Mesenchymal stem cell (in vitro differentiated cells and primary cell): ENCODE results near the gene TRIM3.

Experiments
- DNase-seq: peaks from one replicate; pipeline ENCODE4 v3.0.0-alpha.2; 2013
- H2AFZ ChIP-seq: one replicate; pipeline ENCODE4 v1.6.1; 2013; ENCODE audit warnings: low read depth, mild to moderate bottlenecking, control low read depth, inconsistent platforms, low read length, moderate library complexity
- H2AK5ac ChIP-seq: 2 replicates; pipeline ENCODE4 v1.6.1; 2013; ENCODE audit warnings: low read length, moderate library complexity, mild to moderate bottlenecking, inconsistent platforms; ENCODE audit not compliant: severe bottlenecking
- H2BK120ac ChIP-seq: one replicate; pipeline ENCODE4 v1.6.1; 2013; ENCODE audit warnings: low read depth, mild to moderate bottlenecking, inconsistent platforms, low read length, moderate library complexity
- H2BK12ac ChIP-seq, 2 experiments: one replicate each; pipeline ENCODE4 v1.6.1; 2013; ENCODE audit warnings: inconsistent platforms in 2 of 2, low read length in 2 of 2, mild to moderate bottlenecking in 2 of 2, moderate library complexity in 2 of 2, control low read depth in 1 of 2
- H2BK15ac ChIP-seq: one replicate; pipeline ENCODE4 v1.6.1; 2013; ENCODE audit warnings: mild to moderate bottlenecking, low read depth, inconsistent platforms; ENCODE audit not compliant: poor library complexity, severe bottlenecking
- H2BK5ac ChIP-seq: 2 replicates; pipeline ENCODE4 v1.6.1; 2013; ENCODE audit warnings: low read depth, mild to moderate bottlenecking, low read length, control low read depth, inconsistent platforms; ENCODE audit not compliant: poor library complexity, severe bottlenecking
- H3K14ac ChIP-seq, 2 experiments: one replicate each; pipeline ENCODE4 v1.6.1; 2013; ENCODE audit warnings: inconsistent platforms in 2 of 2, low read length in 2 of 2, control low read depth in 1 of 2, mild to moderate bottlenecking in 1 of 2, moderate library complexity in 1 of 2
- H3K18ac ChIP-seq, 2 experiments: one replicate each; pipeline ENCODE4 v1.6.1; 2013; ENCODE audit warnings: inconsistent platforms in 2 of 2, low read length in 2 of 2, control low read depth in 1 of 2, low read depth in 1 of 2, mild to moderate bottlenecking in 1 of 2
- H3K23ac ChIP-seq, 2 experiments: one replicate each; pipeline ENCODE4 v1.6.1; 2013; ENCODE audit warnings: inconsistent platforms in 2 of 2, low read length in 2 of 2, mild to moderate bottlenecking in 2 of 2, moderate library complexity in 2 of 2, control low read depth in 1 of 2
- H3K27ac ChIP-seq: 2 replicates; pipeline ENCODE4 v1.5.1; 2013; ENCODE audit warnings: mild to moderate bottlenecking, moderate library complexity, low read length, control low read depth, inconsistent platforms; ENCODE audit not compliant: poor library complexity, severe bottlenecking
- H3K27me3 ChIP-seq, 2 experiments: 2 replicates each; pipeline versions ENCODE4 v1.6.1 to v1.7.0; 2013; ENCODE audit warnings: low read length in 2 of 2, mild to moderate bottlenecking in 2 of 2, moderate library complexity in 2 of 2, control low read depth in 1 of 2, inconsistent platforms in 1 of 2; ENCODE audit not compliant: control insufficient read depth in 1 of 2, insufficient read depth in 1 of 2
- H3K36me3 ChIP-seq, 2 experiments: 2 replicates each; pipeline versions ENCODE4 v1.6.1 to v1.7.0; 2013; ENCODE audit warnings: low read length in 2 of 2, control low read depth in 1 of 2, inconsistent platforms in 1 of 2, low read depth in 1 of 2, mild to moderate bottlenecking in 1 of 2; ENCODE audit not compliant: insufficient read depth in 2 of 2, control insufficient read depth in 1 of 2
- H3K4ac ChIP-seq, 2 experiments: one replicate each; pipeline ENCODE4 v1.6.1; 2013; ENCODE audit warnings: inconsistent platforms in 2 of 2, low read length in 2 of 2, mild to moderate bottlenecking in 2 of 2, moderate library complexity in 2 of 2, control low read depth in 1 of 2, low read depth in 1 of 2
- H3K4me1 ChIP-seq: 2 replicates; pipeline ENCODE4 v1.6.1; 2013; ENCODE audit warnings: low read depth, low read length, control low read depth; ENCODE audit not compliant: control insufficient read depth, insufficient read depth
- H3K4me2 ChIP-seq: 2 replicates; pipeline ENCODE4 v1.6.1; 2013; ENCODE audit warnings: low read length, mild to moderate bottlenecking, inconsistent platforms; ENCODE audit not compliant: poor library complexity, severe bottlenecking
- H3K4me3 ChIP-seq, 2 experiments: 2 replicates each; pipeline versions ENCODE4 v1.5.1 to v1.7.0; 2013; ENCODE audit warnings: low read length in 2 of 2, mild to moderate bottlenecking in 2 of 2, control low read depth in 1 of 2, low read depth in 1 of 2; ENCODE audit not compliant: insufficient read depth in 1 of 2
- H3K79me1 ChIP-seq: replicated peaks from 2 replicates; pipeline ENCODE4 v1.6.1; 2013; ENCODE audit warnings: mild to moderate bottlenecking, control low read depth, low read length, inconsistent platforms; ENCODE audit not compliant: poor library complexity, severe bottlenecking
- H3K9ac ChIP-seq: 2 replicates; pipeline ENCODE4 v1.7.0; 2013; ENCODE audit warnings: mild to moderate bottlenecking, low read length, moderate library complexity
- H3K9me3 ChIP-seq: 2 replicates; pipeline ENCODE4 v1.7.0; 2013; ENCODE audit warnings: mild to moderate bottlenecking, low read length; ENCODE audit not compliant: control insufficient read depth
- H4K8ac ChIP-seq: one replicate; pipeline ENCODE4 v1.6.1; 2013; ENCODE audit warnings: inconsistent platforms, mild to moderate bottlenecking, low read length, moderate library complexity
- H4K91ac ChIP-seq: one replicate; pipeline ENCODE4 v1.6.1; 2013; ENCODE audit warnings: mild to moderate bottlenecking, low read length, inconsistent platforms
- WGBS: methylation state at CpG from one replicate; pipeline ENCODE4 v1.1.7; 2013; ENCODE audit warnings: mixed read lengths; 5-methylcytosine and 5-hydroxymethylcytosine counted together

Gene TRIM3

GRCh38 chr11:6456361-6457073 is 17.2 kb downstream of the TRIM3 start:
- Histone ChIP-seq H3K4me3 (peak overlapping the region in 1 of 2 experiments; percentile 10), H4K91ac (peak overlapping the region; percentile 49), H3K4me1 (no peaks in the 10 kb centered on the region), H3K36me3 (peaks cover 50 to 86% of the 10 kb centered on the region in 2 experiments), H3K4ac (no peak overlapping the region), H3K23ac (no peak overlapping the region), H3K27ac (no peak overlapping the region), H2BK5ac (no peak overlapping the region), H3K9ac (no peak overlapping the region), H2AFZ (no peak overlapping the region), H3K79me1 (peaks cover 1% of the 10 kb centered on the region), H4K8ac (no peak overlapping the region), H3K27me3 (no peaks in the 10 kb centered on the region), H3K18ac (no peak overlapping the region), H2AK5ac (no peak overlapping the region), H3K14ac (no peak overlapping the region), H2BK120ac (no peak overlapping the region), H2BK15ac (no peak overlapping the region), H3K4me2 (no peak overlapping the region), H2BK12ac (no peak overlapping the region), H3K9me3 (no peaks in the 10 kb centered on the region)
- WGBS: 96% methylated on average over 56 of the region's 56 CpGs
- DNase-seq: no peak

- DNase-seq: no peak
- Histone ChIP-seq H3K4ac (no peak overlapping the region), H3K27me3 (no peaks in the 10 kb centered on the region), H4K8ac (no peak overlapping the region), H3K18ac (no peak overlapping the region), H3K27ac (no peak overlapping the region), H3K4me3 (no peak overlapping the region), H3K14ac (no peak overlapping the region), H3K9me3 (no peaks in the 10 kb centered on the region), H2BK15ac (no peak overlapping the region), H3K36me3 (peaks cover 63 to 86% of the 10 kb centered on the region in 2 experiments), H2AK5ac (no peak overlapping the region), H3K23ac (no peak overlapping the region), H3K4me2 (no peak overlapping the region), H3K4me1 (no peaks in the 10 kb centered on the region), H2AFZ (no peak overlapping the region), H3K9ac (no peak overlapping the region), H3K79me1 (peaks cover 1% of the 10 kb centered on the region), H2BK5ac (no peak overlapping the region), H2BK12ac (no peak overlapping the region), H4K91ac (no peak overlapping the region), H2BK120ac (no peak overlapping the region)
- WGBS: 100% methylated on average over 1 of the region's 2 CpGs
Measured at GRCh38 chr11:6455070-6455469, 18.7 kb downstream of the TRIM3 start.

DNA sequence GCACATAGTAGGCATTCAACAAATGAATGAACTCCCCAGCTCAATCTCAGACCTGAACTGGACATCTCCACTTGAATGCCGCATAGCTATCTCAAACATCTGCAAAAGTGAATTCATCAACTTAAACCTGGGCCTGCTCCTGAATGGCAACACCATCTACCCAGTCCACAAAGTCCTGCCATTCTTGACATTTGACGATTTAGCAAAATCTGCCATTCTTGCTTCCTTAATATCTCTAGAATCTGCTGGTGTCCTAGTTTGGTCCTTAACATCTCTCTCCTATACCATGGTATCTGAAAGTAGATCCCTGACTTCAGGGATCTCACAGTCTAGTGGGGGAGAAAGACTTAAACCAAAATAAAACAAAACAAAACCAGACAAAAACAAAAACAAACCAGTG is 20.6 kb downstream of the TRIM3 start:
- no peak overlapping the region for H3K23ac ChIP-seq
- H2AFZ ChIP-seq: no peak overlapping the region
- H3K4me2 ChIP-seq: no peak overlapping the region
- H3K4me3 ChIP-seq: no peak overlapping the region
- H3K14ac ChIP-seq: no peak overlapping the region
- no peak overlapping the region for H3K18ac ChIP-seq
- peaks cover 1% of the 10 kb centered on the region for H3K79me1 ChIP-seq
- no peak for DNase-seq
- H2AK5ac ChIP-seq: no peak overlapping the region
- H3K27me3 ChIP-seq: no peaks in the 10 kb centered on the region
- no peak overlapping the region for H2BK120ac ChIP-seq
- WGBS: 100% methylated on average over 2 of the region's 2 CpGs
- H3K36me3 ChIP-seq: peaks cover 71 to 87% of the 10 kb centered on the region in 2 experiments
- no peak overlapping the region for H3K4ac ChIP-seq
- no peak overlapping the region for H4K8ac ChIP-seq
- H2BK5ac ChIP-seq: no peak overlapping the region
- H2BK12ac ChIP-seq: no peak overlapping the region
- H3K9me3 ChIP-seq: no peaks in the 10 kb centered on the region
- H3K9ac ChIP-seq: no peak overlapping the region
- H4K91ac ChIP-seq: no peak overlapping the region
- H3K27ac ChIP-seq: no peak overlapping the region
- no peak overlapping the region for H2BK15ac ChIP-seq
- no peaks in the 10 kb centered on the region for H3K4me1 ChIP-seq

GRCh38 chr11:6452219-6452618 is 21.5 kb downstream of the TRIM3 start:
- Histone ChIP-seq H2BK120ac (no peak overlapping the region), H3K9ac (no peak overlapping the region), H3K23ac (no peak overlapping the region), H2AK5ac (no peak overlapping the region), H3K18ac (no peak overlapping the region), H3K4me1 (no peaks in the 10 kb centered on the region), H2BK12ac (no peak overlapping the region), H2AFZ (no peak overlapping the region), H2BK5ac (no peak overlapping the region), H3K14ac (no peak overlapping the region), H2BK15ac (no peak overlapping the region), H3K79me1 (no peaks in the 10 kb centered on the region), H4K91ac (no peak overlapping the region), H3K27me3 (no peaks in the 10 kb centered on the region), H3K36me3 (peaks cover 64 to 87% of the 10 kb centered on the region in 2 experiments), H3K4ac (no peak overlapping the region), H3K9me3 (no peaks in the 10 kb centered on the region), H3K4me3 (no peak overlapping the region), H3K4me2 (no peak overlapping the region), H4K8ac (no peak overlapping the region), H3K27ac (no peak overlapping the region)
- 92% methylated on average over 3 of the region's 3 CpGs for WGBS
- no peak for DNase-seq
